Thyroid gland (tissue), 4 donors: Measurements from ENCODE around the gene C1QTNF3.

ENCODE experiments used
- POLR2A ChIP-seq, 2 donors: fragments of 450-650 bp; IDR thresholded peaks; one replicate each; pipeline ENCODE4 v1.6.1; 2017; ENCODE audit warnings: antibody characterized with exemption in 2 of 2, mild to moderate bottlenecking in 2 of 2, moderate library complexity in 1 of 2
- TF ChIP-seq, protein P1 (sequence below), 6 experiments: fragments of 200-600 bp in 3 of 6; fragments of 450-650 bp in 3 of 6; sonication (generic) in 3 of 6; IDR thresholded peaks; one replicate each; pipeline ENCODE4 v1.5.1; 2016 to 2019; ENCODE audit warnings: antibody characterized with exemption in 6 of 6, mild to moderate bottlenecking in 2 of 6, inconsistent platforms in 1 of 6, moderate library complexity in 1 of 6

- TF ChIP-seq, protein P1, sequence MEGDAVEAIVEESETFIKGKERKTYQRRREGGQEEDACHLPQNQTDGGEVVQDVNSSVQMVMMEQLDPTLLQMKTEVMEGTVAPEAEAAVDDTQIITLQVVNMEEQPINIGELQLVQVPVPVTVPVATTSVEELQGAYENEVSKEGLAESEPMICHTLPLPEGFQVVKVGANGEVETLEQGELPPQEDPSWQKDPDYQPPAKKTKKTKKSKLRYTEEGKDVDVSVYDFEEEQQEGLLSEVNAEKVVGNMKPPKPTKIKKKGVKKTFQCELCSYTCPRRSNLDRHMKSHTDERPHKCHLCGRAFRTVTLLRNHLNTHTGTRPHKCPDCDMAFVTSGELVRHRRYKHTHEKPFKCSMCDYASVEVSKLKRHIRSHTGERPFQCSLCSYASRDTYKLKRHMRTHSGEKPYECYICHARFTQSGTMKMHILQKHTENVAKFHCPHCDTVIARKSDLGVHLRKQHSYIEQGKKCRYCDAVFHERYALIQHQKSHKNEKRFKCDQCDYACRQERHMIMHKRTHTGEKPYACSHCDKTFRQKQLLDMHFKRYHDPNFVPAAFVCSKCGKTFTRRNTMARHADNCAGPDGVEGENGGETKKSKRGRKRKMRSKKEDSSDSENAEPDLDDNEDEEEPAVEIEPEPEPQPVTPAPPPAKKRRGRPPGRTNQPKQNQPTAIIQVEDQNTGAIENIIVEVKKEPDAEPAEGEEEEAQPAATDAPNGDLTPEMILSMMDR (IDR thresholded peaks at IDR 0.05): no peak
- TF ChIP-seq POLR2A (IDR thresholded peaks at IDR 0.05): no peak
Measured at GRCh38 chr5:34026089-34026761, 16.8 kb downstream of the C1QTNF3 start.
